Neutrophil (primary cell): ENCODE results near the gene PRKAA1.
A peak's percentile ranks its signal among the peaks of the same experiment; 100 is the strongest.

Experiments
- H3K27ac ChIP-seq: fragments of 200-600 bp; sonication (generic); 2 replicates; pipeline ENCODE4 v1.5.1; 2016; ENCODE audit warnings: mild to moderate bottlenecking, moderate library complexity
- H3K27me3 ChIP-seq: fragments of 200-600 bp; sonication (generic); 2 replicates; pipeline ENCODE4 v1.6.0; 2016; ENCODE audit warnings: mild to moderate bottlenecking
- H3K36me3 ChIP-seq: fragments of 200-600 bp; sonication (generic); 2 replicates; pipeline ENCODE4 v1.5.1; 2017
- H3K4me1 ChIP-seq, 2 experiments: fragments of 200-600 bp in 1 of 2; sonication (generic) in 1 of 2; 1 replicate in 1 of 2; 2 replicates in 1 of 2; pipeline versions ENCODE4 v1.5.1 to v1.6.1; 2013 to 2016; ENCODE audit warnings: low read depth in 1 of 2, low read length in 1 of 2, mild to moderate bottlenecking in 1 of 2, moderate library complexity in 1 of 2; ENCODE audit not compliant: control insufficient read depth in 1 of 2, insufficient read depth in 1 of 2
- H3K4me3 ChIP-seq, 2 experiments: fragments of 200-600 bp in 1 of 2; sonication (generic) in 1 of 2; 1 replicate in 1 of 2; 2 replicates in 1 of 2; pipeline ENCODE4 v1.5.1; 2013 to 2016; ENCODE audit warnings: low read depth in 1 of 2, low read length in 1 of 2, mild to moderate bottlenecking in 1 of 2, moderate library complexity in 1 of 2
- H3K9me3 ChIP-seq: fragments of 200-600 bp; sonication (generic); 2 replicates; pipeline ENCODE4 v1.5.1; 2016
- CTCF ChIP-seq: fragments of 200-600 bp; sonication (generic); IDR thresholded peaks from 2 replicates; pipeline ENCODE4 v1.5.1; 2016; ENCODE audit warnings: antibody characterized with exemption

The PRKAA1 gene

DNA sequence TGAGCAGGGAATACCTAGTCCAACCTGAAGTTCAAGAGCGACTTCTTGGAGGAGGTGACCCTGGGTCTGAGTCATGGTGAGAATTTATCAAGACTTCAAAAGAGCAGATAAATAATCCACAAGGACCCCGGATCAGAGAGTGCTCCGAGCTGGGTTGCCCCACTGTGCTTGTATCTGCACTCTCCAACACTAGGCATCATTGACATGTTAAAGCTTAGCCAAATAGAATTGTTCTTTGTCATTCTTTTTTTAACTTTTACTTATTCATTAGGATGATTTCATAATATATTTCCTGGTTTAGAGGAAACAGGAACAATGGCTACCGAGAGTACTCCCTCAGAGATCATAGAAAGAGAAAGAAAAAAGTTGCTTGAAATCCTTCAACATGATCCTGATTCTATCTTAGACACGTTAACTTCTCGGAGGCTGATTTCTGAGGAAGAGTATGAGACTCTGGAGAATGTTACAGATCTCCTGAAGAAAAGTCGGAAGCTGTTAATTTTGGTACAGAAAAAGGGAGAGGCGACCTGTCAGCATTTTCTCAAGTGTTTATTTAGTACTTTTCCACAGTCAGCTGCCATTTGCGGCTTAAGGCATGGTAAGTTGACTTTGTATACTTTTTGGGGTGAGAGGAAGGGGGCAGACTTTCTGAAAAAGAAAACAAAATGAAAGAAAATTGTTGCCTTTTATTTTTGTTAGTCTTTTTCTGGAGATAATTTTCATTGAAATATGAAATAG lies 43.1 kb upstream of the PRKAA1 start, which contains the start of gene CARD6:
CARD6 (plus strand) TSS at position 300 of the 738 bp plus-strand sequence; CDS start at position 316, 16 bp downstream.
- peak within 1 kb of the TSS; percentile 76 for H3K27ac ChIP-seq
- no peak for TF ChIP-seq CTCF
- no peaks in the 10 kb centered on the region for H3K27me3 ChIP-seq
- H3K4me3 ChIP-seq, result peak within 1 kb of the TSS; percentile 63
- H3K36me3 ChIP-seq, result peaks cover 10% of the 10 kb centered on the region
- H3K4me1 ChIP-seq, result peaks cover 75 to 83% of the 10 kb centered on the region in 2 experiments
- H3K9me3 ChIP-seq, result no peaks in the 10 kb centered on the region

- Histone ChIP-seq H3K4me1 (peaks cover 82 to 83% of the 10 kb centered on the region in 2 experiments), H3K36me3 (peaks cover 7% of the 10 kb centered on the region), H3K27me3 (no peaks in the 10 kb centered on the region), H3K4me3 (no peak overlapping the region), H3K9me3 (no peaks in the 10 kb centered on the region), H3K27ac (peak overlapping the region; percentile 79)
- no peak for TF ChIP-seq CTCF
Observed at GRCh38 chr5:40838086-40838485, 39.9 kb upstream of the PRKAA1 start.

- peak; percentile 55 for TF ChIP-seq CTCF
- Histone ChIP-seq H3K27me3 (no peaks in the 10 kb centered on the region), H3K4me3 (peak within 1 kb of the TSS; percentile 86 to 99)
Observed at GRCh38 chr5:40834849-40835787, 36.9 kb upstream of the PRKAA1 start, which contains the start of gene RPL37. Gene RPL37 (minus strand): TSS chr5:40835222. CDS start chr5:40835185, 37 bp downstream.

DNA sequence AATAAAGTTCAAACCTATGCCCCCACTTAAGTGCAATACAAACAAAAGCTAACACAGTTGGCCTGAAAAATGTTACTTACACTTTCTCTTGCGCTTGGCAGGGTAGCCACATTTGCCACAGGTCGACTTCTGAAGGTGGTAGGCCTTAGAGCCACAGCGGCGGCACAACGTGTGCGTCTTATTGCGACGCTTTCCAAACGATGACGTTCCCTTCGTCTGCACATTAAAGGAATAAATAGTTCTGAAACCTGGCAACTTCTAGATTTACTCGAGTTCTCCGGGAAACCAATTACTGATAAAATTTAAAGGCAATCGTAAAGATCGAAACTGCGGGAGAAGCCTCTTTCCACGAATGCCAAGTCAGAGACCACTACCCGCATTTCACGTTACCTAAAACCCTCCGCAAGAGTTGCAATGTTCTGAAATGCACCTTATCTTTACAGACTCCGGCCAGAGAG lies 36.2 kb upstream of the PRKAA1 start:
- Histone ChIP-seq H3K27me3 (no peaks in the 10 kb centered on the region), H3K4me3 (peak overlapping the region; percentile 86 to 99), H3K27ac (peak overlapping the region; percentile 90), H3K4me1 (peaks cover 51 to 55% of the 10 kb centered on the region in 2 experiments), H3K36me3 (peaks cover 44% of the 10 kb centered on the region), H3K9me3 (no peaks in the 10 kb centered on the region)
- TF ChIP-seq CTCF, result no peak

More at GRCh38 chr5:40834849-40835787, 36.9 kb upstream of the PRKAA1 start, which contains the start of gene RPL37:
- H3K27ac ChIP-seq, result peak within 1 kb of the TSS; percentile 90
- peaks cover 58 to 61% of the 10 kb centered on the region in 2 experiments for H3K4me1 ChIP-seq
- H3K36me3 ChIP-seq, result peaks cover 37% of the 10 kb centered on the region
- H3K9me3 ChIP-seq, result no peaks in the 10 kb centered on the region

- Histone ChIP-seq H3K27me3 (no peaks in the 10 kb centered on the region), H3K4me1 (peaks cover 45 to 48% of the 10 kb centered on the region in 2 experiments), H3K9me3 (no peaks in the 10 kb centered on the region), H3K4me3 (peak overlapping the region; percentile 86 to 99), H3K36me3 (peaks cover 51% of the 10 kb centered on the region), H3K27ac (peak overlapping the region; percentile 90)
- no peak for TF ChIP-seq CTCF
Observed at GRCh38 chr5:40833712-40834229, 35.6 kb upstream of the PRKAA1 start.
